NCI-H748 treated with DMSO at 0.1 percent for 48 hours (cell line): Measurements from ENCODE around the gene POM121L2.
A peak's percentile ranks its signal among the peaks of the same experiment; 100 is the strongest.

ENCODE experiments used
- DNase-seq: peaks from one replicate; lab custom pipeline; 2025; lab: John Stamatoyannopoulos, UW

Gene POM121L2

DNA sequence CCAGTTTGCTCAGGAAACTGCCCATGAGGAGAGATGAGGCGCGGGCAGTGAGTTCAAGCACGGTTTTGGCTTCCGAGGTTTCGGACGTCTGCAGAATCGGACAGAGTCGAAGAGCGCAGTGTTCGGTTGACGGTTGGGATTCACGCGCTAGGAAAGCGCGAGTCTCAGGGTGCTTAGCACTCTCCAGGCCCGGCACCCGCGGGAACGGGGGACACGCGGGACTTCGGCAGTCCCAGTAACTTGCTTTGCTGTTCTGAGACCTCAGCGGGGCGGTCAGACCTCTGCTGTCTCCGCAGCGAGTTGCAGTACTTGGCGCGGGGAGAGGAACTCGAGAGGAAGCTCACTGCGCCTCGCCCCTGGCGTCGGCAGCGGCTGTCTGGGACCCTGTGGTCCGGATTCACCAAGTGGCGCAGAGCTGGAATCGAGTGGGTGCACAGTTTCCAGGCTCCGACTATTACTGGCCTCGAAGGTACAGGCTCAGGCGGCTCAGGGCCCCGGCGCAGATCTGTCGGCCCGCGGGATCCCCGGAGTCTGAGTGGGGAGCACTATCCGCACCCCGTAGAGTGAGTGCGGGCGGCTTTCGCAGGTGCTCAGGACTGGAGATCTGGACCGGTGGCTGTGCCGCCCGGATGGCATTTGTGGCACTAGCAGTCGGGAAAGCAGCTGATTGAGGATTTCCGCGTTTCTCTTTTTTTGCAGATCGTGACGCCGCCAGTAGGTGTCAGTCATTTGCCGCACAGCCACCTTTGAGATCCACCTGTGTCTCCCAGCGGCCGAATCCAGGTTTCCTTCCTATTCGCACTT, at the start of gene POM121L2:
POM121L2 (minus strand) TSS at position 128 of the 804 bp plus-strand sequence; CDS start at position 25, 103 bp downstream.
- DNase-seq, result peak; percentile 95

DNA sequence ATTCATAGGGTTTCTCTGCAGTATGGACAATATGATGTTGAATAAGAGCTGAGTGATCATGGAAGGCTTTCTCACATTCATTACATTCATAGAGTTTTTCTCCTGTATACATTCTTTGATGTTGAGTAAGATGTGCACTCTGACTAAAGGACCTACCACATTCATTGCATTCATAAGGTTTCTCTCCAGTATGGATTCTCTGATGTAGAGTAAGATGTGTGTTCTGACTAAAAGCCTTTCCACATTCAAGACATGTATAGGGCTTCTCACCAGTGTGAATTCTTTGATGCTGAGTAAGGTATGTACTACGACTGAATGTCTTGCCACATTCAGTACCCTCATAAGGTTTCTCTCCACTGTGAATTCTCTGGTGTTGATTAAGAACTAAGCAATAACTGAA, 47.2 kb upstream of the POM121L2 start:
- no peak for DNase-seq

- DNase-seq, result no peak
These were observed 46.7 kb upstream of the POM121L2 start for GRCh38 chr6:27358786-27359185.

DNA sequence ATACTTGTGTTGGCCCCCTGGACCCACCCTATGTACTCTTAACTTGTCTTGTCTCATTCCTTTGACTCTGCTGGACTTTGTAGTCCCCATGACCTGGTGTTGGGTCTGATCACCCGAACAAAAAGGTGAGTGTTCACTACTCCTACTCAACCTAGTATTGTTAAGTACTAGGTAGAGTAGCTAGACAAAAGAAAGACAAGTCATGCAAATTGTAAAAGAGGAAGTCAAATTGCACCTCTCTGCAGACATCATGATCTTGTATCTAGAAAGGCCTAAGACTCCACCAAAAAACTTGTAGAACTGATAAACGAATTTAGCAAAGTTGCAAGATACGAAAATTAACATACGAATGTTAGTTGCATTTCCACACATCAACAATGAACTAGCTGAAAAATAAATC, 40.8 kb upstream of the POM121L2 start:
- no peak for DNase-seq

DNA sequence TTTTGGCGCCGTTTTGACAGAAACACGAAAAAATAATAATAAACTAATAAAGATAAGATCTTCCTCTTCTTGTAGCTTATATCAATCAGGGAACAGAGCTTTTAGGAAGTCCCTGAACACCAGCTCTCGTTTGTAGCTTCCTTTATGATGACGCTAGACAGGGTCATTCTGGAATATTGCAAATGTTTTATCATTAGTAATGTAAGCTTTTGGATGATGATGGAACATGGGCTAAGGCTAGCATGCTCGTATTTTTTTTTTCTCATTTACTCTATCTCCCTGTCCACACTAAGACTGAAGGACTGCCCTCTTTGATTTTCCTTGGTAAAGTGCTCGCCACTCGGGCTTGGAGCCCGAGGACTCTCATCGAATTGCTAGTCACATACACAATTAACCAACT, 22.1 kb upstream of the POM121L2 start:
- no peak for DNase-seq

DNA sequence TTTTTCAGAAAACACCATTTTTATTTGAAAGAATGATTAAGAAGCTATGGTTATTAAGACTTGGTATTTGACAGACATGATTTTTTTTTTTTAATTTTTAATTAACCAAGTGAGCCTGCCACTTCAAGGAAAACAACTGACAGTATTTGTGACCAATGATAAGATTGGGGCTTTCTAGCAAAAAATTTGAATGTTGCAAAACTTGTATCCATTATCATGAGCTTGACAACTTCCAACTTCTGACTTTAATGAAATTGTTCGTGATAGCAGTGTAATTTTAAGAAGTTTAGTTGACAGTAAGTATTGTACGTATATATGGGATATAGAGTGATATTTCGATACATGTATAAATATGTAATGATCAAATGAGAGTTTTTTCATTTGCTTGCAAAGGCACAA, 21.6 kb upstream of the POM121L2 start:
- no peak for DNase-seq

GRCh38 chr6:27332692-27333641, 20.9 kb upstream of the POM121L2 start:
- peak; percentile 91 for DNase-seq

DNA sequence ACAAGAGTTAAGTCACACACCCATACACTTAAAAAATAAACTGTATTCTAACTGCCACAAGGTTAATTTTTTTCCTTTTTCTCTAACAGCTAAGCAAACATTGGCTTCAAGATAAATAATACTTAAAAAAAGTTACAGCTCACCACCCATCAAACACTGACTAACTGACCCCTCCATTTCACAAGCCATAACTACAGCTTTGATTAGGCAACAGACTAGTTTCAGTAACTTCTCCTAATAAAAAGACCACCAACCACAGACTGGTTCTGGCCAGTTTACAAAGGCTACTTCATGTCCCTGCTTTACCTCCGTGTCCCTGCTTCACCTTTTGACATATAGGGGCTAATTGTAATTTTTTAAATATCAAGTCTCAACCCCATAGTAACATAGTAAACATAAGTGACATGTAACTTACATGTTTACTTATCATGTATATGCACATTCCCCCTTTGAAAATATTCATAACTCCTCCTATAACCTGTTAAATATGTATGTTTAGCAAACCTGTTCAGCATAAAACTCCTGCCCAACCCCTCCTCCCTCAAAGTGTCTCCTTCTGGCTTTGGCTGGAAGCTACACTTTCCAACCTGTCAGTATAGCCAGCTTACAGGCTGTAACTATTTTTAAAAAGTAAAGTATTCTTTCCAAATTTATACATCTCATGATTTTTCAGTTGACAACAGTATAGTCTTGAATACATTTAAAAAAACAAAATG, 15.1 kb upstream of the POM121L2 start:
- no peak for DNase-seq

DNA sequence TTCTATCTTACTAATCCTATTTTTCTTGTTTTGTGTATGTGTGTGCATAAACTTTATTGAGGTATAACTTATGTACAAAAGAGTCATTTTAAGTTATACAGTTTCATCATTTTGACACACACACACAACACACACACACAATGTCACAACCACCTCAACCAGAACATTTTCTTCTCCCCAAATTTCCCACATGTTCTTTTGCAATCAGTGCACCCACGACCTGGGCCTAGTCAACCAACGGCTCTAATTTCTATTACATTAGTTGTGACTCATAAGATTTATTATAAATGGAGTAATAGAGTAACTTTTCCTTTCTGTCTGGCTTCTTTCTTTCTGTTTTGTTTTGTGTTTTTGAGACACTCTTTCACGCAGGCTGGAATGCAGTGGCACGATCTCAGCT, 9.8 kb upstream of the POM121L2 start:
- DNase-seq, result no peak

DNA sequence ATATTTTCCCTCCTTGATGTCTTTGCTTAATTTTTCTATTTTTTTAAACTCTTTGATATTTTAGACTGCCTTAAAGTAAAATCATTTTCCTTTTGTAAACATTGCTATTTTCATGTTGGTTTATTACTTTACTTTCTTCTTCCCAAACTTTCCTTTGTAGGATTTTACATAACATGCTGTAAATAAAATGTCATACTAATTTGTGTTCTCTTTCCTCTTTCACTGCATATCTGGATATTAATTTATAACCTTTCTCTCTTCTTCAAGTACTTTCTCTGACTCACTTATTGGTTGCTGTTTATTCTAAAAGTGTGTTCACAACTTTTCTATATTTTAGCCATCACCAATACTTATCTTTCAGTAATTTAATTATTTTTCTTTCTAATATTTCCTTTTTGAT, 9.3 kb upstream of the POM121L2 start:
- no peak for DNase-seq

GRCh38 chr6:27318973-27319372, 6.9 kb upstream of the POM121L2 start:
- DNase-seq, result no peak

DNA sequence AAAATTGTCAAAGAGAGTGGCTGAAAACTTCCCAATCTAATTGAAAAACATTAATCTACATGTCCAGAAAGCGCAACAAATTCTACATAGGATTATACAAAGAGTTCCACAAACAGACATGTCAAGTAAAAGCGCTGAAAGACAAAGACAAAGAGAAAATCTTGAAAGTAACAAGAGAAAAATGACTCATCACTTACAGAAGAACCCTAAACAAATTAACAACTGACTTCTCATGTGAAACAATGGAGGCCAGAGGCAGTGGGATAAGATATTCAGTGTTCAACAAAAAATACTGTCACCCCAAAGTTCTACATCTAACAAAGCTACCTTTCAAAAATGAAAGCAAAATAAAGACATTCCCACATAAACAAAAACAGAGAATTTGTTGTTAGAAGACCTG, 2.0 kb upstream of the POM121L2 start:
- DNase-seq, result no peak

GRCh38 chr6:27312950-27313271, 838 bp upstream of the POM121L2 start:
- DNase-seq, result no peak

DNA sequence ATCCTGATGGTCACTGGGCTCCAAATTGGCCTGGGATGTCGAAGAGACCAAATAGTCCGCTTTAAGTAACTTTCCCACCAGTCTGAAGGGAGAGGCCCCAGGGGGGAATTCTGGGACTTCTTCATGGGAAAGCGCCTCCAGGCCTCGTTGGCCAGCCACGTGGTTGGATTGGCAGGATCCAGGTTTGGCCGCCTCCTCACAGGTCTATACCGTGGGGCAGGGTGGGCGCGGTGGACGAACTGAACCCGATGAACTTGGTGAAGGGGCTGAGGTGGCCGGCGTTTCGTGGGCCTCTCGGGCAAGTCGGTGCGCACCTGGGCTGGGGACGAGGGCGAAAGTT, 297 bp downstream of the POM121L2 start:
- no peak for DNase-seq

DNA sequence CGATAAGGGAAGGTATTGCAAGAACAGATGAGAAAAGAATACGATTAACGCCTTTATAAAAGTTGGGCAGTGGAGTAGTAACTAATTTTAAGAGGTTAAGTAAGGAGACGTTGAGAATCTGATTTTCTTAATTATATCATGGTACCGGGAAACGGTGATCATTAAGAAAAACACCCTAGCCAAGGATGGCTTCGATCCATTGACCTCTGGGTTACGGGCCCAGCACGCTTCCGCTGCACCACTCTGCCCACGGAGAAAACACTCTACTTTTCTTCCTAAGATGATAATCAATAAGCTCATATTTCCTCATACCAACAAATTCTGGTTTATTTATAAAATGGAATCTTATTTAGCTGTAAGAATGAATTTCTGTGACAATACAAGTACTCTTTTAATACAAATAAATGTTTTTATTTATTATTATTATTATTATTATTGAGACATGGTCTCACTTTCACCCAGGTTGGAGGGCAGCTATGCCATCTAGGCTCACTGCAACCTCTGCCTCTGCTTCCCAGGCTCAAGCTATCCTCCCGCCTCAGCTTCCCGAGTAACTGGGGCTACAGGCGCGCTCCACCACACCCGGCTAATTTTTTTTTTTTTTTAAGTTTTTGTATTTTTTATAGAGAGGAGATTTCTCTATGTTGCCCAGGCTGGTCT, 8.3 kb downstream of the POM121L2 start:
- DNase-seq, result no peak

- peak; percentile 63 for DNase-seq
These were observed 14.0 kb downstream of the POM121L2 start for GRCh38 chr6:27297857-27298730.

DNA sequence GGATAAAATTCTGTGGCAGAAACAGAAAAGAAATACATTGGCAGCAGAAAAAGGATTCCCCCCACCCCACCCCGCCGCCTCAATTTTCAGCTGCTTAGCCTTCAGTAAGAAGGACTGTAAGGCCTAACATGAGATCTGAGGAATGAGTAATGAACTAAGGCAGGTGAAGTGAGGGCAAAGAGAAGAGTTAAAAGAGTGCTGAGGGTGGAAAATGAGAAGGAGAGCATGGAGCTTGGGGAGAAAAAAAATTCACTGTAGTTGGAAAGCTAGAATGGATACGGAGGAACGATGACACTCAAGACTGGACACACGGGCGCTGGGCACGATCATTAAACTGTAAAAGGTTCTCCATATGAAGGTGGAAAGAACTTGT, 14.6 kb downstream of the POM121L2 start:
- no peak for DNase-seq

DNA sequence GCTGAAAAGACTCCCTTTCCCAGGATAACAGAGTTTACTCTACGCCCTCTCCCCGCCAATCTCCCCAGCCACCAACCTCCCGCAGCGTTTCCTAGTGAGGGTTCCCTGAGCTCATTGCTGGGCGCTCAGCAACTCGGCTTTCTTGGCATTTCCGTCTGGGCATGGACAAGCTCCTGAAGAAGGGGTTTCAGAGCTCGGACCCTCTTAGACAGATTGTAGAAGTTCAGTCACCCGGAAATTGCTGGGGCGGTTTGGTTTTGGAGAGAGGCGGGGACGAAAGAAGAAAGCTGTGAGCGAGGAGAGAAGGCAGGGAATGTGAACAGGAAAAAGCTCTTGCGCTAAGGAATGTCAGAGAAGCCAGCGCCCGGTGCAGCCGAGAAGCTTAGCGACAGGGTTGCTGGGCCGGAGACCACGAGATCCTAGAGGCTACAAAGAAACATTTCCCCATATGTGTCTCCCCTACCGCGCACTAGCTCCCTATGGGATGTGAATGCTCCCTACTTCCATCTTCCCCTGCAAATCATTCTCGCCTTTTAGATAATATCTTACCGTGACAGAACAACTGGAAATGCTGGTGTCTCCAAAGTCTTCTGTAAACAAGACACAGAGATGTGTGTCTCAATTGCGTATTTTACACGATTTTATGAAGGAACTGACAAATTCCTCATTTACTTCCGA, 15.8 kb downstream of the POM121L2 start:
- DNase-seq, result peak; percentile 66

DNA sequence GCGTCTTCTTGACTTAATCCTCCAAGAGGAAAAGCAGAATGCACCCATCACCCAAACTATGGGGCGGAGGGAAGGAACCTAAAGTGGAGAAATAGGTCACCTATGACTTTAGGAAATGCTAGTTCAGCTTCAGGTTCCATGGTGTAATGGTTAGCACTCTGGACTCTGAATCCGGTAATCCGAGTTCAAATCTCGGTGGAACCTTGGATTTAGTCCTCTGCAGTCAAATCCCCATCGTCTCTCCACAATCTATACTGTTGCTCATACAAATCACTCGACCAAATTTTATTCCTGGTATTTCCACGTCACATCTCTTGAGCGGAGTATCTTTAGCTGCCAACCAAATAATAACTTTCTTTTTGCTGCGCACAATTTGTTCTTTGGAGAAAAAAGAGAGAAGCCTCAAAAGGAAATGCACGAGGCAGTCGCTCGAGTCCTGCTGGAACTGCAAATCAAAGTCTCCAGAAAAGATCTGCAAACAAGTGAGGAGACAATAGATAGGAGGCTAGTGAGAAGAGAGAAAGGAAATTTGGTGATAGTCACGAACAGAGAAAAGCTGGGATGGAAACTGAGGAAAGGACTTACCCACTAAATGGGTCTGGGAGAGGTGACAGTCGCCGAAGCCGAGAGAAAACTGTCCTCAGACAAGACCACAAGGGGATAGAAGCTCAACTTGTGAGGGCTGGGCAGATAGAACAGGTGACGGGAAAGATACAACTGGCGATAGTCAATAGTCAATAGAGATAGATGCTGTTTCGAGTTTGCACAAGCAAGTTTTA, 16.6 kb downstream of the POM121L2 start:
- peak; percentile 87 for DNase-seq

GRCh38 chr6:27294409-27294808, 17.7 kb downstream of the POM121L2 start:
- no peak for DNase-seq
